ENCODE data around the gene PFKFB2.

PFKFB2 gene

DNA sequence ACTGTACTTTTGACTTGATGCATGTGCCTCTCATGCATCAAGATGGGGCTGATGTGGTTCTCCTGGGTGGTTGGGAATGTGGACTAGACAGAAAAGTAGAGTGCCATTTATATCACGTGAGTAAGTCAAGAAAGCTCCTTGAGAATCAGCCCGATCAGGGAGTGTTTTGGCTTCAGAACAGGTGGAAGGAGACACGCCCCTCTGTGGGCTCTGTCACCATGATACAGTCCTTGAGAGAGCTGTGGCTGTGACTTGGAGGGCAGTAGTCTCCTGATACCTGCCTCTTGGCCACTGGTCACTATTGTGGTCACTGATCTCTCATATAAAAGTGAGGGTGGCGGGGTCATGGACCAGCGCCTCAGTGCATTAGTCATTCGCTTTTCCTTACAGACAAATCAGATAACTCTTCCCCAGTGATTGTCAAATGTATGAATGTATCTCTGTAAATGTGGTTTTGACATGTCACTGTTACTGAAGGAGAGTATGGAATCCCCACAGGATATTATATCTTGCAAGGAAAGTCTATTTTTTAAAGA lies 26.7 kb downstream of the PFKFB2 start:
- no peak for TF ChIP-seq CTCF (IDR thresholded peaks at IDR 0.05)

GRCh38 chr1:207081088-207081487 lies 28.0 kb downstream of the PFKFB2 start:
- TF ChIP-seq CTCF (IDR thresholded peaks at IDR 0.05) = no peak

DNA sequence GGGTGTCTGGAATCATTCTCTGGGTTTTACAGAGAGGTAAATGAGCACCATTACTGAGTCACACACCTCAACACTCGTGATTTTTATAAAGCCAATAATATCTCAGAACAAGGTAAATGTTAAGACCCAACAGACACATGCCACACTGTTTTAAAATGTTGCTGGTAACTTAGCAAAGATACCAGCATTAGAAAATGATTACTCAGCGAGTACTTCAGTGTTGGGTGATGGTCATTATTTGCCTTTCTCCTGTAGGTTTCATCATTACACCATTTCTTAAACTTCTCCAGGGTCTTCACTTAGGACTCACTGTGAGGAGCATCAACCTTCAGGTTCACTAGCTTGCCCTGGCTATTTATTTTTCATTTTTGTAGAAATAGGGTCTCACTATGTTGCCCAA lies 28.7 kb downstream of the PFKFB2 start:
- no peak for TF ChIP-seq CTCF (IDR thresholded peaks at IDR 0.05)

DNA sequence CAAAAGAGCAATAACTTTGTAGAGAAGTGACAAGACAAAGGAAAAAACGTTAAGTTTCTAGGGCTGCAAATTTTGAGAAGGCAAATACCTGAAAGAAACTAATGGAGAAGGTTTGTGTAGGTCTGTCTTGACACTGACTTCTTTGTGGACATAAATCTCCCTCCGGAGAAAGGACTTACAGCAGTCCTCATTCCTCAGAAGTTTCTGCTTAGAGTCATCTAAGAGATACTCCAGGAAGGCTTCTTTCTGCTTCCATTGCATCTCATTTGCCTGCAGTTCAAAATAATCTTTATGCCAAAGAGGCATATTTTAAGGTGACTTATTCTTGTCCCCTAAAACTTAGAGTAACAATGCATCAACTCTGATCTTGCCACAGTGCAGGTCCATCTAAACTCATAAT lies 31.2 kb downstream of the PFKFB2 start:
- TF ChIP-seq CTCF (IDR thresholded peaks at IDR 0.05) = no peak

- peak; percentile 65 for TF ChIP-seq CTCF (IDR thresholded peaks at IDR 0.05)
Measured at GRCh38 chr1:207084701-207085180, 31.7 kb downstream of the PFKFB2 start.

DNA sequence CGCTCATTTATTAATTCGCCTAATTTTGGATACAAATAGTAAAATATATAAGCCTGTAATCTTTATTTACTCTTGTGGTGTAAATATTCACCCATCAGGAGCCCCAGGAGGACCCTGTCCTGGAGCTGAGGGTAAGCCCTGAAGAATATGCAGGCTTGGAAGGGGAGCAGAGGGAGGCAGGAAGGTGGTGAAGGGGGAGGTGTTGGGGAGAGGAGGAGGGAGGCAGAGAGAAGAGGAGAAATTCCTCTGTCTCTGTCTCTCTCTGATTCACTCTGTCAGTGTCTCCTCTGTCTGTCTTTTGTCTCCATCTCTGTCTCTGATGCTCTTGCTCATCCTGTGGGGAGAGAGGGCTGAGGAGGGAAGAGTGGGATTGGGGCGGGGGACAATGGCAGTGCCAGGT lies 32.8 kb downstream of the PFKFB2 start:
- no peak for TF ChIP-seq CTCF (IDR thresholded peaks at IDR 0.05)

DNA sequence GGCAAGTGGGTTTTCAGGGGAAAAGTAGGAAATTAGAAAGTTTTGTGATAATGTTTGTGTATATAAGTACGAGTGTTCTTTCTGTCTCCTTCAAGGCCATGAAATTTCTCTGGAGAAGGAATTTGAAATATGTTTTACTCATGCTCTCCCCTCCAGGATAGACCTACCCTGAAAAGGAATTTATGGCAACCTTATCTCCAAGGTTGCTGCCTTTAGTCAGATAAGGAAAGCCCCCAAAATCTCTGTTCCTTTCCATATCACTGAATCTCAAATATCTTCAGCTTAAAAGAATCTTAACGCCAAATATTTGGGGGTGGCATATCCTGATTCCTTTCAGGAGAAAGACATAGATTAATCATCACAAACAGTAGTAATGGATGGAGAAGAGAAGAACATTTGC lies 35.1 kb downstream of the PFKFB2 start:
- no peak for TF ChIP-seq CTCF (IDR thresholded peaks at IDR 0.05)

Data from LNCAP (cell line).